Endometrial microvascular endothelial cells (primary cell): ENCODE results near the gene CD36. TPM values are rescaled to one million over a fixed set of nuclear protein-coding genes. Genes with fewer than 3 reads are reported as not detected.

Source experiments
- in situ Hi-C: cut with HindIII; loops from 2 replicates; pipeline ENCODE4 v1.10.0; 2017; ENCODE audit warnings: low sequenced_read_pairs, low pct_unique_long_range_greater_than_20kb; ENCODE audit errors: inconsistent ontology term
- total RNA-seq: library from RNA; depleted of rRNA; stranded (reverse); fragments of >200 nt; gene quantifications from one replicate; pipeline ENCODE4 v1.2.3, GENCODE V29; 2015; ENCODE audit errors: inconsistent ontology term

Gene CD36
- total RNA-seq = not detected

DNA sequence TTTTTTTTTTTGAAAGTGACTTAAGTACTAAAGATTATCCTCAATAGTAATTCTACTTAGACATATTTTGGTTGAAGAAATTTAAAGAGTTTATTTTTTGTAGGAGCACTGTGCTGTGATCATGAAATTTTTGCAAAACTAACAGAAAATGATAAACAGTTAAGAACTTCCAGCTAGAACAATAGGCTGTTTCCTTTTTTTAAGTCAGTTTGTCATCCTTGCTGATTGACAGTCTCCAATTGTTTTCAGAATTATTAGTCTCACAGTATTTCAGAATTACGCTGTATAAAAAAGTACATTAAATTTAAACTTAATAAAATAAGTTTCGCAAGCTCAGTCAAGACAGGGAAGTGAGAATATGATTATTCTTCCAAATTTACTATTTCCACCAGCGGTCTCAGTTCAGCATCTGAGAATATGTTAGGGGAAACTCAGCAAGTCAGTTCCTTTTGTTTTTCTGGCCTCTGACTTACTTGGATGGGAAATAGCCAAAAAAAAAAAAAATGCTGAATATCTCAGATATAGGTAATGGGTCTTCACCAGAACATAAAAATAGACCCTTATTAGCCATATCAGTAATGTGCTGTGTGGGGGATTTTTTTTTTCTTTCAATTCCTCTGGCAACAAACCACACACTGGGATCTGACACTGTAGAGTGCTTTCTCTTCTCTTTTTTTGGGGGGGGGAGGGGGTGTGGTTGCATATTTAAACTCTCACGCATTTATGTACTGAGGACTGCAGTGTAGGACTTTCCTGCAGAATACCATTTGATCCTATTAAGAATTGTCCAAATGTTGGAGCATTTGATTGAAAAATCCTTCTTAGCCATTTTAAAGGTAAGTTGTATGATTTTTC, at the start of gene CD36:
CD36 (plus strand) TSS at position 732 of the 855 bp plus-strand sequence. CDS start 8,099 bp downstream, outside the sequence.
- in situ Hi-C loops = no loop called here

DNA sequence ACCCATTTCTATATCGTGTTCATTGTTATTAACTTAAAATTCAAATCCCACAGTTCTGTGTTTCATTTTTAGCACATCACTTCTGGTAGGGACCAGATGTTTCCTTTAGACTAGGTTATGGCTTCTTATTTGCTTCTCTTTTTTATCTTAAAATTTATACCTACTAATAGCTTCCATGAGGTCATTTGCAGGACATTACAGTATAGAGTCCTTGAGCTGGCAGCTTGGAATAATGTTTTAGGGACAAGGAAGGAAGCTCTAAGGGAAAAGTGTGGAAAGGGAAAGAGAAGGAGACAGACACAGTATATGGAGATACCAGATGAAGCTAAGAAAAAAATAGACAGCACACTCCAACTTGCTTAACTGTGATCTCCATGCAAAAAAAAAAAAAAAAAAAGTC, 48.8 kb upstream of the CD36 start:
- in situ Hi-C loops = no loop called here

DNA sequence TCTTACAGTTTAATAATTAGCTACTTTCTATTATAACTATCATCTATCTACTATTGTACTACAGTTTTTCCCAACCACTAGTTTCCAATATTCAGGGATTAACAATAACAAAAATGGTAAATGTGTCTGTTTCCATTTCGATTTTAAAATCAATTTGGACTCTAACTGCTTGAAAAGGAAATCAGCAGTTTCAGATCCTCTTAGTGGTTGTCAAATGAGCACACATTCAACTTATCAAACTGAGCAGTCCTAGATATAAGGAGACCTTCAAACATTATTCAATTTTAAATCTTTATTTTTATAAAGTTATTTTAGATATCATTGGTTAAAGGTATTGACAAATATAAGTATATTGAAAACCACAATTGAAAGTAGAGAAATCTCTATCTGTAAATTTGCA, 46.8 kb upstream of the CD36 start:
- in situ Hi-C loops = no loop called here

DNA sequence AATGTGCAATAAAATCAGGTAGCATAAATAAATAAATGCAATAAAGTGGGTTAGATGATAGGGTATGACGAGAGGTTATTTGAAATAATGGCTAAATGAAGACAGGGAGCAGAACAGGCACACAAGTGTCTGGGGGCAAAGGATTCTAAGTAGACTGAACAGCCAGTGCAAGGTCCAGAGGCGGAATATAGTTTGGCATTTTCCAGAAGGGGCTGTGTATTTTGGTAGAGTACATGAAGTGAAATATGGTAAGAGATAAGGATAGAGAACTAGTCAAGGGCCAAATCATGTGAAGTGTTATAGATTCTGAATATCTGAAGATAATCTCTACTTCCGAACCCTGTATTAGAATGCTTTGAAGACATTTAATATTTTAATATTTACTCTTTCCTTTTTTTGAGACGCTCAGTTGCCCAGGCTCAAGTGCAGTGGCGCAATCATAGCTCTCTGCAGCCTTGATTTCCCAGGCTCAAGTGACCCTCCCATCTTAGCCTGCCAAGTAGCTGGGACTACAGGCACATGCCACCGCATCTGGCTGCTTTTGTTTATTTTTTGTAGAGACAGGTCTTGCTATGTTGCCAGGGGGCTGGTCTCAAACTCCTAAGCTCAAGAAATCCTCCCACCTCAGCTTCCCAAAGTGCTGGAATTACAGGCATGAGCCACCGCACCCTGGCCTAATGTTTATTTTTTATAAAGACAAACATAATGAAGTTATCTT, 44.4 kb upstream of the CD36 start:
- in situ Hi-C loops = no loop called here

DNA sequence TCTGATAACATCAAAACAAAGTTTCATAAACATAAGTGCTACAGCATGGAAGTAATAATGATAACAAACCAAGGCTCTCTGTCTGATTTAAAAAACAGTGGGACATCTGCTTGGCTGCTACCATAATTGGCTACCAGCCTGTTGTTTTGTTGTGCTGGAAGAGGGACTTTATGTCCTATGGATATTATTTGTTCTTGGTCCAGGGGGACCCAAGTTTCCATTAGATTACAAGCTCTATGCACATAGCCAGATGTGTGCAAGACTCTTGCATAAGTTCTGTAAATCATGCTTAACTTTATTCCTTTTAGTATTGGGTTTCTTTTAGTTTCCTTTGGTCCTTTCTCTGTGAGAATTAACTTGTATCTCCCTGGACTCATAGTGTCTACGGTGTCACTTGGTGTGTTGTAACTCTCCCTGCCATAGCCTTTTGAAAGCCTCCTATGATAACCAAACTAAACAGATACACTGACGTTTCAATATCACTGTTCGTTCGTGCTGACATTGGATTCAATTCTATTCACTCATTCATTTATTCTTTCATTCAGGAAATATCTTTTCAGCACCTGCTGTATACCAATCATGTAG, 41.4 kb upstream of the CD36 start:
- in situ Hi-C loops = no loop called here

DNA sequence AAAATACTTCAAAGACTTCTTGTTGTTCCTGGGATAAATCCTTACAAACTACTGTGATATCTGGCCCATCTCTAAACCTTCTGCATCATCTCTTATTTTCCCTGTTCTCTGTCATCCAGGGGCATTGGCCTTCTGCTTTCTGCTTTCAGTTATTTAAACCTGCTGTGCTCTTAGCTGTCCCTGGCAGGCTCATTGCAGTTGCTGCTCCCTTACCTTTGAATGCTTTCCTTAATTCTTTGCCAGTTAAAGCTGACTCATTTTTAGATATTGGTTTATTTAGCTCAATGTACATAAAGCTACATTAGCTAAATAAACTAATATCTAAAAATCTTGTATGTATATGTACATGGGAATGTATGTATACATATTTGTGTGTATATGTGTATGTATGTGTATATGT, 40.6 kb upstream of the CD36 start:
- in situ Hi-C loops = no loop called here

DNA sequence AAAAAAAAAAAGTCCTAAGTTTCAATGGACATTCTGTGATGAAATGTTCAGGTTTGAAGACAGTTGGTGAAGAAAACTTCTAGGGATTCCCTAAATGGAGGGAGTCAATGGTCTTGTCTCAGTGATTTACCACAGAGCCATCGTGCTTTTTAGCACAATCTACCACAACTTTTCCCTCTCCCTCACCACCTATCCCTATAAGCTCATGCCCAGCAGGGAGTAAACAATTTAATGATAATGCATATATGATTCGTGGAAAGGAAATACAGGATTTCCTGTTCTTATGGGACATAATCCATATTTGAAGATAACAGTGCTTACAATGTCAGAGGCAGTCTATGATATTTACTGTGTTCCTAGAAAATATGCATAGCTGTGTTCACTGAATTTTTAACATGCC, 38.4 kb upstream of the CD36 start:
- in situ Hi-C loops = no loop called here

DNA sequence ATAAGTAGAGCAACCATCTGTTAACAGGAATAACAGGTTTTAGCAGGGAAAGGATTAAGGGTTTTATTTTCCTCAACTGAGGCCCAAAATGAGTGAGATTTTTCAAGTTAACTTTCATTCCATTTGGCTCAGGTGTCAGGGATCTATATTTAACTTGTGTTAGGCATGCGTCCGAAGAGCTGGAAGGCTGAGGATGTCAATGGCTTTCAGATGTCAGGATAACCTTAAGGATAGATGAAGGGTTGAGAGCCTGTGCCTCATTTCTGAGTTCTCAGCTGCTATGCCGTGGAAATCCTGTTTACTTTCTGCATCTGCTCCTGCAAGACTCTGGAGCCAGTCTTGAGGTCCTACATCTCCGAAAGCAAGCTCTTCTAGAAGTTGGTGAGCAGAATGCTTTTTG, 36.4 kb upstream of the CD36 start:
- in situ Hi-C loops = no loop called here

DNA sequence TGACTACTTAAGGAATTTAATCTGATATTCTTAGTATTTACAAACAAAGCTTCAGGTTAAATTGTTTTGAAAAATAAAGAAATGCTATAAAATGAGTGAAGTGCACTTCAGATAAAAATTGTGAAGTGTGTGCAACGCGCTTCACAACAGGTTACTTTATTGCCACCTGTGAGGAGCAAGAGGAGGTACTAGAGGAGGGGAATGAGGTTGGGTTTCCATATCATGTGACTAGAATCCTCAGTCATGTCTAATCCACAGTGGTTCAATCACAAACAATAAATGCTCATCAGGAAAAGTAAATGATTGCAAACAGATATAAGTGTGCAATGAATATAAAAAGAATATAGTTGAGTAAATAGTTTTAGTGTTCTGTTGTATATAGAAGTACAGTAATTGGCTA, 34.5 kb upstream of the CD36 start:
- in situ Hi-C loops = no loop called here

DNA sequence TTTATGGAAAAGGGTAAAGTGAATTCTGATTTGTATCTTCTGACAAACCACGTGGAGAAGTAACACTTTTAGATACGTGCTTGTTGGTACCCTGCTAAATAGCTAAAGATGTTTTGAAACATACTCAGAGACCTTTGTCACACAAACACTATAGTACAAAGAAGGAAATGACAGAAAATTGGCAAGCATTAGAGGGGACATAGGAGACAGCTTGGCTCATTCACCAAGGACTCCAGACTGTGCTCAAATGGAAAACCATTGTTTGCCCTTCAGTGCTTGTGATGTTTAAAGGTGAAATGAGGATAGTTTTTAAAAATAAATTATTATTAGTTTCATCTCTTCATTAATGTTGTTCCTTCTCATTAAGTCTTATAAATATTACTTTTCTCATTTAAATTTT, 34.0 kb upstream of the CD36 start:
- in situ Hi-C loops = no loop called here

DNA sequence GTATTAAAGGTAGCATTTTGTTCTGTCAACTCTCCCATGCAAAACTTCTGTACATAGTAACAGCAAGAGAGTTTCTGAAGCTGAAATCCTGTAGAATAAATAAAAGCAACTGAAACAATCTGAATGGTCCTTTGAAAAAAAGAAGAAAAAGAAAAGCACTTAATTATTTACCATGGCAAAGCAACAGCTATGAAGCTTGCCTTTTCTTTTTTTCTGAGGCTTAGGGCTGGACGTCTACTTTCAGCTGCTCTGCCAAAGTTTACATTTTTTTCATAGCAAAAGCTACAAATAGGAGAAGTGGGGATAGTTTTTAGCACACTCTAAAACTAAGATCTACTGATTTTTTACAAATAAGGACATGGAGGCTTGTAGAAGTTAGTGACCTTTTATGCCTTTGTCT, 31.3 kb upstream of the CD36 start:
- in situ Hi-C loops = no loop called here

DNA sequence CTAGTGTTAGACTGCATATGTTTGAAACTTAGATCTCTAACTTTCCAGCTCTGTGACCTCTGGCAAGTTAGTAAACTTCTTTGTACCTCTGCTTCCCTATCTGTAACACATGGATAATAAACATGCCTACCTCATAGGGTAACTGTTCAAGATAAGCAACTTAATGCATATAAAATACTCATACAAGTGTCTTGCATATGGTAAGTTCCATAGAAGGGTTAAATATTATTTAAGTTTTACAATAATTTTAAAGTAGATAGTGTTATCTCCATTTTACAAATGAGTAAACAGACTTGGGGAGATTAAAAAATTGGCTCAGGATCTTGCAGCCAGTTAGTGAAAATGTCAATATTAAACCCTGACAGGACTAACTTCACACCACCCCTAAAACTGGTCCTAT, 30.1 kb upstream of the CD36 start:
- in situ Hi-C loops = no loop called here

DNA sequence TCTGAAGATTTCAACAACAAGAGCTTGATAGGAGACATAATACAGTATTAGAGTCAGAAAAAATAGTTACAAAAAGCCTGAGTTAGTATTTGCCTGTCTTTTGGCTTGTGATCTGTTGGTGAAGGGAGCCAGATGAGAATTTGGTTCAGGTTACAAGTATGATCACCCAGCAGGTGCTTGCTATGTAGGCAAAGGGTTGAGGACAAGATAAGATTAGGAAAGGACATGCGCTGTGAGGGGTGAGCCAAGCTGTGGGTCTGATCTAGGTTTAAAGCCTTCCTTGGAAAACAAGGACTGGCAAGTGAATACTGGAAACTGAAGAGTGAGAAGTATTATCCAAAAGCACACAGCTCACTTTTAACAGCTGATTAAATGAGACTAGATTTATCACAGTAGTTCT, 28.7 kb upstream of the CD36 start:
- in situ Hi-C loops = no loop called here

DNA sequence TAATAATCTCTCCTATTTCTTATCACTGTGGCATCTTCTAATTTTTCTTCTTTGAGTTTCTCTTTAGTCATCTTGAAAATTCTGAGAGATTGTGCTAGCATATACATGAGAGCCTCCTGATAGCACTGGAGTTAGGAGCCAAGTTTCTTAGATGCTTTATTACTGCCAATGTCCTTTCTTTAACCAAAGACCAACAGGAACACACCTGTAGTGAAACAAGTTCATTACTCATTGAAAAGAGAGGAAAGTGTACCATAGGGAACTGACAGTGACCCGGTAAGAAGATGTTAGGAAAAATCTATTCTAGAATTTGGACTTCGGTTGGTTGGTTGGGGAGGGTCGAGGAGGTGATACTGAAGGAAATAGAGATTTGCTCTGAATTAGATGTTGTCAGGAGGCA, 27.1 kb upstream of the CD36 start:
- in situ Hi-C loops = no loop called here

DNA sequence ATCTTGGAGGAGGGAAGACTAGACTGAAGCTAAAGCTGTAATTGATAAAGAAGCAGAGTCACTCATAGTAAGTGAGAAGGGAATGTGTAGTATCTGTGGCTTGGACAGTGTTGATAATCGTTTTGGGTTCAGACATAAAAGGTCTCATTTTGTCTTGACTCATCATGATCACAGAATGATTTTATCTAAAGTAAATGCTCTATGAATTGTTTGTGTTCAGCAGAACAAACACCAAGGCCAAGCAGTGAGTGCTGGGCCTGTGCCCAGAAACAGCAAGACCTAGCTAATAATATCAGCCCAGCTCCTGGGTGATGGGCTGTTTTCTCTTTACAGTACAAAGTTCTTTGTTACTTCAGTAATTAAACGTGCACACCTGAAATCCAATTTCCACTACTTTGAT, 26.7 kb upstream of the CD36 start:
- in situ Hi-C loops = no loop called here

DNA sequence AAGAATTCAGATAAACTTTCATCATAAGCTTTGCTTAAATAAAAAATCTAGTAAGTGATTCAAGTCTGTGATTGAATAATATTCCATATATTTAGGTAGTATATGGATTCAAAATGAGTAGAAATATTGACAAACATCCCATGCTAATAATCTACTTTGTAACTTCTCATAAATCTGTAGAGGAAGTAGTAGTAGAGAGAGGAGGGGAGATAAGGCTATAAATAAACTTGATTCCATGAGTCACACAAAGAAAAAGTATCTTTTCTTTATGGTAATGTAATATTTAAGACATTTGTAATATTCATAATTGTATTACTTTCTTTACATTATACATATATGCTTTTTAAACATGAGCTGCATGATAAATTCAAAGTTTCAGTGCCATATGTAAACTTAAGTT, 25.6 kb upstream of the CD36 start:
- in situ Hi-C loops = no loop called here

DNA sequence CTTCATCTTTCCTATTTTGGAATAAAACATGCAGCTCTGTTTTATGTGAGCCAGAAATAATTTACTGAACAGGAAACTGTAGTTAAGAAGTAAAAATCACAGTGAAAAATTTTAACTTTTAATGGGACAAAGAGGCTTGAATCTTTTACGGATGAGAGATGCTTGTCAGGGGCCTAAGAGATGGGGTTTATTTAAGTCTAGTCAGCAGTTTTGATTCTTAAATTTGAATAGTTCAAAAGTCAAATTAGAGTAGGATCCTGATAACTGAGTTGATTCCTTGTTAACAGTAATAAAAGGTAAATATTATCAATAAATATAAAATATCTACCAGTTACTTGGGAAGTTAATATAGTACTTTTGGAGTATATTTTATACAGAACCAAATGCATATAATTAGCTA, 24.9 kb upstream of the CD36 start:
- in situ Hi-C loops = no loop called here

DNA sequence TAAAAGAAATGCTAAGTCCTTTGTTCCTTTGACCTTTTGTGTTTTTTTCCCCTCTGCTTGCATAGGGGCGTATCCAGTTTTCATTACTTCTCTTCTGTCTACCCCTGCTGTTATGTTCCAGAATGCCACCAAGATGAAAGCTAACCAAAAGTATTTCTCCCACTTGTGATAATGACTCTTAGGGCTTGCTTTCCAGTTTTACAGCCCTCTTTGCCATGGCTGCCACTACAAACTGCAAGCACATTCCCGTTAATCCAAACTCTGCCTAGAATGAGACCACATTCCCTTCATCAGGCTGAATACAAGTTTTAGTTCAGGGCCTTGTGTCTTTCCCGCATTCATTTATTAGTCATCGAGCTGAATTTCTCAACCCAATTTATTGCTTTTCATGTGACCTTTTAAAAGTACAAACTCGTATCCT, 23.6 kb upstream of the CD36 start:
- in situ Hi-C loops = no loop called here

DNA sequence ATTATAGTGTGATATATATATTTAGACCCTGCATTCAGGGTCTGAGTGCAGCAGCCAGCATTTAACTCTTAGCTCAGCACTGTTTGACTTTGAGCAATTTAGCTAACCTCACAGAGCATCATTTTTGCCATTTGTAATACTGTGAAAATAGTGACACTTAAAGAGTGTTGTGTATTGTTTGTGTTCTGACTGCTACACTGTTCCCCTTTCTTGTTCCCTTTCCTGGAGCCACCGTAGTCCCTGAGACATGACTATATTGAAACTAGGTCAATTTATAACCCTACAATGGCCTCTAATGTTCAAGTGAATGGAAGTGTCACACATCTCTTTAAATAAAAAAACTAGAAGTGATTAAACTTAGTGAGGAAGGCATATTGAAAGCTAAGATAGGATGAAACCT, 20.3 kb upstream of the CD36 start:
- in situ Hi-C loops = no loop called here

DNA sequence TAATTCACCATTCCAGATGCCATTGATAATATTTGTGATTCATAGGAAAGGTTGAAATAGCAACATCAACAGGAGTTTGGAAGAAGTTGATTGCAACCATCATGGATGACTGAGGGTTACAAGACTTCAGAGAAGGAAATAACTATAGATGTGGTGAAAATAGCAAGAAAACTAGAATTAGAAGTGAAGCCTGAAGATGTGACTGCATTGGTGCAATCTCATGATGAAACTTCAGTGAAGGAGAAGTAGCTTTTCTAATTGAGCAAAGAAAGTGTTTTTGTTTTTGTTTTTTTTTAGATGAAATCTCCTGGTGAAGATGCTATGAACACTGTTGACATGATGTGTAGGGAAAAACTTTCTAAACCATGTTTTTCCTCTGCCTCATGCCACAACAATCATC, 18.7 kb upstream of the CD36 start:
- in situ Hi-C loops = no loop called here
